GM19099 (cell line): ENCODE data around the gene IGFBP2.

Experiments used
- POLR2A ChIP-seq: IDR thresholded peaks from 3 replicates; pipeline ENCODE4 v1.6.1; 2011; ENCODE audit warnings: low read depth; ENCODE audit not compliant: insufficient read length; ENCODE audit errors: extremely low read depth

IGFBP2 gene, protein sequence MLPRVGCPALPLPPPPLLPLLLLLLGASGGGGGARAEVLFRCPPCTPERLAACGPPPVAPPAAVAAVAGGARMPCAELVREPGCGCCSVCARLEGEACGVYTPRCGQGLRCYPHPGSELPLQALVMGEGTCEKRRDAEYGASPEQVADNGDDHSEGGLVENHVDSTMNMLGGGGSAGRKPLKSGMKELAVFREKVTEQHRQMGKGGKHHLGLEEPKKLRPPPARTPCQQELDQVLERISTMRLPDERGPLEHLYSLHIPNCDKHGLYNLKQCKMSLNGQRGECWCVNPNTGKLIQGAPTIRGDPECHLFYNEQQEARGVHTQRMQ

DNA sequence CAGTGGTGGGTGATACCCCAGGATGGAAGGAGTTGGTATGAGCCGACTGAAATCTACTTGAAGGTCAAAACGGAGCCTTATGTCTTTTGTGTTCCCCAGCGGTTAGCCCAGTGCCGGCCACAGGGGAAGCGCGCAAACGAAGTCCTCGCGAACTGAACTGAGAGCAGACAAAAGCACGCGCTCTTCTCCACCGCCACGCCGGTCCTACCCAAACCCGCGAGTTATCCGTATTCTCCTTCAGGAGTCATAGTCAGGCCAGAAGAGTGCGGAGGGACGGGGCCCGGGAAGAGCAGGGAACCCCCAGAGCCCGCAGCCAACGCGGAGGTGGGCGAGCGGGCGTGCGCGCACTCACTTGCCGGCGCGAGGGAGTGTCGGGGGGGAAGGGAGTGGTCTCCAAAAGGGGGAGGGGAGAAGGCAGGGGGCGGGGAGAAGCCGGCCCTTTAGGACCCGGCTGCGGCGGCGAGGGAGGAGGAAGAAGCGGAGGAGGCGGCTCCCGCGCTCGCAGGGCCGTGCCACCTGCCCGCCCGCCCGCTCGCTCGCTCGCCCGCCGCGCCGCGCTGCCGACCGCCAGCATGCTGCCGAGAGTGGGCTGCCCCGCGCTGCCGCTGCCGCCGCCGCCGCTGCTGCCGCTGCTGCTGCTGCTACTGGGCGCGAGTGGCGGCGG lies at the start of gene IGFBP2:
Gene IGFBP2 (plus strand): TSS at position 469 of the 664 bp plus-strand sequence. CDS start 104 bp downstream, at position 573.
- no peak for TF ChIP-seq POLR2A

DNA sequence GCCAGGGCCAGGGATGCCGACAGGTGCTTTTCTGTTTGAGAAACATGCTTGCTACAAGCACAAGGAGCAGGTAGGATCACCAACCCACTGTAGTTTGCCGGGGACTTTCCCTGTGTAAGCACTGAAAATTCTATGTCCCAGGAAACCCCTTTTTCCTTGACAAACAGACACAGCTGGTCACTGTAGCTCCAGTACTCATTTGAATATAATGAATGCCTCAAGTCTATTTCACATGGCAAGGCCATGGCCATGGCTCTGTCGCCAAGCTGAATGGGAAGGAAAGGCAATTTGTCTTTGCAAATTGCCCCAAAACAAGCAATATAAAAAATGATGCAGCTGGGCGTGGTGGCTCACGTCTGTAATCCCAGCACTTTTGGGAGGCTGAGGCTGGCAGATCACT lies 49.6 kb upstream of the IGFBP2 start:
- no peak for TF ChIP-seq POLR2A

DNA sequence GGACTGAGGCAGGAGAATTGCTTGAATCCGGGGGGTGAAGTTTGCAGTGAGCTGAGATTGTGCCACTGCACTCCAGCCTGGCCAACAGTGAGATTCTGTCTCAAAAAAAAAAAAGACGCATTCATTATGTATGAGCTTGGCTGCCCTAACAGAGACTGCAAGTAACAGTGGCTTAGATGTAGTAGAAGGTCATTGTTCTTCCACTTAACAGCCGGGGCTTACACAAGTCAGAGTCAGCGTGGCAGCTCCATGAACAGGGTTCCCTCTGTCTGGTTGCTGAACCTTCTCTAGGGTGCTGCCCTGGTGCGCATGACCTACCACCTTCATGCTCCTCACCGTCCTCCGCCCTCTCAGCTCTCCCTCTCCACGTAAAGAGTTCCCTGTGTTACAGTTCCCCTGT lies 49.1 kb upstream of the IGFBP2 start:
- no peak for TF ChIP-seq POLR2A

DNA sequence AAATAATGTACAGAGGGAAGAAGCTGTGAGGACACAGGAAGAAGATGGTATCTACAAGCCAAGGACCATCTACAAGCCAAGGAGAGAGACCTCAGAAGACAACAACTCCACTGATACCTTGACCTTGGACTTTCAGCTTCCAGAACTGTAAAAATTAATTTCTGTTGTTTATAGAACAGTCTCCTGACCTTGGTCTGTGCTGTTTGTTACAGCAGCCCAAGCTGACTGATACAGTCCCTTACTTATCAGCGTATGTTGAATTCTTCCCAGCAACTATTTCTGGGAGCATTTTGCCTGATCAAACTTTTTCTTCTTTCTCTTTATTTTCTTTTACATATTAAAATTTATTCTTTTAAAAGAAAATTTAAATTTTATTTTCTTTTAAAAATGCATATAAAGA lies 47.8 kb upstream of the IGFBP2 start:
- no peak for TF ChIP-seq POLR2A

DNA sequence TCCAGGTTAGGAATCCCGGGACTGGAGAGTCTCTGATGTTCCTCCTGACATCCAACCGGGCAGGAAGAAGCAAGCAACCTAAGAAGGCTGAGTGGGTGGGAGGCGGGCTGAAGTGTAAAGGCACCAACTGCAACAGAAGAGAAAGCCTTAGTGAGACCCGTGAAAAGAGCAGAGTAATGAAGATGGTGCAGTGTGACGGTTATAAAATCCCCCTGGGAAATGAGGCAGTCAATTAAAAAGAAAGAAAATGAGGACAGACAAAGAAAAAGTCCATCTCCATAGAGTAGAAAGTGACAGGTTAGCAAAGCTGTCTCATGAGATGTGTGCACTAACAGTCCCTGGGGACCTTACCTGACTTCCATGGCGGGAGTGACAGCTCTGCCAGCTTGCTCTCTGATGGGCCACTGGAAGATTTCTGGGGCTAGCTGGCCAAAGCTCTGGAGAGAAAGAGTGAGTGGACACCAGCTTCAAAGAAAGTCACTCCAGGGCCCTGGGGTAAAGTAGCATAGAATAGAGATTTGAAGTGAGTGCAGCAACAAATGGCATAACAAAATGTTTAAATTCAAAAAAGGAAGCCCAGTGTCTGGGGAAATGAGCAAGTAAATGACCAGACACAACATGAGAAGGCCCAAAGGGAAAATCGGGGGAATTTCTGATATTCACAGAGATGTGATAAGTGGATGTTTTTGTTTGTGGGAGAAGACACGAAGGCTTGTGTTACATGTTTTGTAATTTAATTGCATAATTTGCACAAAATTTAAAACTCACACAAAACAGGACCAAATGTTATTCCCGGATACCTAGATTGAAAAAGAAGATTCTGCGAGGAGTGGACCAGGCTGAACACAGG lies 44.1 kb upstream of the IGFBP2 start:
- TF ChIP-seq POLR2A: no peak

DNA sequence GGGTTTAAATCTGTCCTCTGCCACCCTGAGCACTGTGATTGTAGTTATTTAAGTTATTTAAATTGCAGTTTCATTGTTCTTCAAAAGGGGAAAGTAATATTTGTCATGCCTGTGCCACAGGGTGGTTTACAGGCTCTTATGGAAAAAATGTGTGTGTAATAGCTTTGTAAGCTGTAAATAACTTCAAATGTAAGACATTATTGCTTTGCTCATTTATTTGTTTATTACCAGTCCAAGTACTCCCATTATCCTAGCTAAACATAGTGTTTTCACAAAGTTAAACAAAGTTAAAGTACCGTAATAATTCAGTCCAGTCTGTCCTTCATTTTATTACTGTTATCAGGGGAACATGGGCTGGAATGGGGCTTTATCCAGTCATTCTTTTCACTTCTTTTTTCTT lies 43.4 kb upstream of the IGFBP2 start:
- TF ChIP-seq POLR2A: no peak

DNA sequence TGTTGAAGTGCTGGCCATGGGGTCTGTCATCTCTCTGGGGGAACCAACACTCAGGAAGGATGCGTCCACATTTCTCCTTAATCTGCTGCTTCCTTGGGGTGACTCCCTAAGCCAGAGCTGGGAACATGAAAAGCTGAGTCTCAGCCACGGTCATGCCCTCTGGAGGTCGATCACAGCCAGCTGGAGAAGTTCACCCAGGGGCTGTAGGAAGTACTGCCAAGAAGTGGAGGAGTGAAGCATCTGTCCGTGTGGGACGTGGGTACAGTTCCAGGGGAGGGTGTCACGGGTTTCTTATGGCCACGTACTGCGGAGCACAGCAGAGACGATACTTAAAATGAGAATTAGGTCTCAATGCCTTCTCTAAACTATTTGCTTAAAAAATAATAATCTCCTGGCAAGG lies 42.4 kb upstream of the IGFBP2 start:
- TF ChIP-seq POLR2A: no peak

DNA sequence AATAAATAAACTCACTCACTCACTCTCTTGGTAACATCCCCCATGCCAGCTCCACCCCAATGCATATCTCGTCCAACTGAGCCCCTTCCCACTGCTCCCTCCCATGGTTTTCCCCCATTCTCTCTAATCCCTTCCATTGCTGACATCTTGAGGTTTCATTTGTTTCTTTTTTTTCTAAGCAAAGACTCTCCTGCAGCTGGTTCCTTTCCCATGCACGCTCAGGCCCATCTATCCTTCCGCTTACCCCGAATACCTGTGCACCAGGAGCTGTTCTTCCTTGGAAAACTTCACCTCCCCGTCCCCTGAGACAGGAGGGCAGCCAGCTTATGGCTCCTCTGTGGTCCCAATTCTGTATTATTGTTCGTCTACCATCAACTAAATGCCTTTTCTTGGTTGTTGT lies 41.7 kb upstream of the IGFBP2 start:
- no peak for TF ChIP-seq POLR2A

DNA sequence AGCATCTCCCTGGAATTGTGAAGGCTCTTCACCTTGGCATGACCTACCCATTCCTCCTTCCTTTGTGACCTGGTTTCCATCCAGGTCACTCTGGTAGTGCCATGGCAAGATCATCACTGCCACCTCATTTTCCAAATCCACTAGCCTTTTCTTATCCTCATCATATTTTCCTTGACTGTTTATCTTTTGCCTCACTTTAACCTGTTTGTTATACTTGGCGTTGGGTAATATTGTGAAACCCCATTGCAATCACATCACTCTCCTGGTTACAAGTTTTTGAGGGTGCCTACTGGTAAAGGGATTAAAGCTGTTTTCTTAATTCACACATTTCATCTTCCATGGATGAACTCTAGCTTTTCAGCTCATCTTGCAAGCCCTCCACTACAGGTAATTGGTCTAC lies 39.1 kb upstream of the IGFBP2 start:
- TF ChIP-seq POLR2A: no peak

DNA sequence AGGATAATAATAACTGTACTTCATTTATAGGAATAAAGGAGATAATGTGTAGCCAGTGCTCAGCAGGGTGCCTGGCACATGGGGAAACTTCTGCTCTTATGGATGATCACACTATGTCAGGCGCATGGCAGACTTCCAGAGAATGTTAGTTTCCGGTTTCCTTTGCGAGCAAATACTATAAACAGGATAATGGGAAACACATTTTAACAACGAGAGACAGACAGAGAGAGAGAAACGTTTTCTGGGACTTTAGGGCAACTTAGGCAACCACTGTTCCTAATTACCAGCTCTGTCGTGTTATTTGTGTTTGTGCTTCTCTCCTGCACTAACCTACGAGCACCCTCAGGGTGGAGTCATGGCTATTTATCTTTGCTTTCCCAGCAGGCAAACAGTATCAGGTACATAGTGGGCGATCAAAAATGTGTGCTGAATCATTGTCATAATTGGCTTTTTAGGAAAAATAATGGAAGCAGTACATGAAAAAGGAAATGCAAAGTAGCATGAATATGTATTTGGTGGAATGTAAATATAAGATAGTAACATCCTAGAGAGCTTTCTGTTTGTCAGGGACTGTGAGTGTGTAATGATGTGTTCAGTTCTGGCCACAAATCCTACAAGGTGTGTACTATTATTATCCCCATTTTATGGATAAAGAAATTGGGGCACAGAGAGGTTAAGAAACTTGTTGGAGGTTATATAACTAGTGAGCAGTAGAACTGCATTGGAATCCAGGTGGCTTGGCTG lies 36.8 kb upstream of the IGFBP2 start:
- no peak for TF ChIP-seq POLR2A

DNA sequence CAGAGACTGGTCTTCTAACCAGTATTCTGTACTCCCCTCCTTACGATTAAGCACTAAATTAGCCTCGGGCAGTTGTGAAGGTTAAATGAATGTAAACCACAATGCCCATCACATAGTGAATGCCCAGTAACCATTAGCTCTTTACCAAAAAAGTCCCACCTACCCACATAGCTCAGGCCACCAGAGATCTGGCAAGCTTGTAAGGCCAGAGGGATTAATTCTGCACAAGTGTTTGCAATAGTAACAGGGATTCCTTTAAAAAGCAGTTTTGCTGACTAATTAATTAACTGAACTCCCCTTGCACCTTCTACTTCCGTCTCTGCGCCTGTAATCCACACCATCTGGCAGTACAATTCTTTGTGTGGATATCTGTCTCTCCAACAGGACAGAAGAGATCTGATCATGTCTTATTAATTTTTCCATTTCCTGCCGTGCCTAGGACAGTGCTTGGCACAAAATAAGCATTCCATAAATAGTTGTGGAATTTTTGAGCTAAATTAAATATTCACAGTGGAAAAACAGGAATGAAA lies 36.2 kb upstream of the IGFBP2 start:
- TF ChIP-seq POLR2A: no peak

DNA sequence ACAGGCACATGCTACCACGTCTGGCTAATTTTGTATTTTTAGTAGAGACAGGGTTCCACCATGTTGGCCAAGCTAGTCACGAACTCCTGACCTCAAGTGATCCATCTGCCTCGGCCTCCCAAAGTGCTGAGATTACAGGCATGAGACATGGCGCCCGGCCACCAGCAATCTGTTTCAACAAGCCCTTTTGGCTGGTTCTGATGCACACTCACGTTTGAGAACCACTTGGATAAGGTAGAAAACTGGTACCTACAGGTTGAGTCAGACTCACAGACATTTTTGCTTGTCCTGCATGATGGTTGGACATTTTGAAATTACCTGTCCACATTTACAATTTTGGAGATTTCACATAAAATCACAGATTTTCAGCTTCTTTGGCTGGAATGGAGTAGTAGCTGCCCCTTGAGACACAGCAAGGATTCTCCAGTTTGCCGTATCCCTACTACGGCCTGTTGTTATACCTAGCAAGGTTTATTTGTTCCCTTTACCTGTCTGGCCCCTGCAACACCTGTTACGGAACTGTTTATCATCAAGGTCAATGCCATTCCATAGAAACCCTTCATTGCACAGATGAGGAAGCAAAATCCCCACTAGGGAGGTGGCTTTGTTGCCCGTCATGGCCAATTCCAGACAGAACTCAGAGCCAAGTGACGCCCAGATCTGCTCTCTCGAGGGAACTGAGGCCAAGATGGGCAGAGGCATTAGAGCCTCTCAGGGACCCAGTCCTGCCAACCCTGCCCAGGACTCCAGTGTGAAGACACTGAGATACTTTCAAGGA lies 31.4 kb upstream of the IGFBP2 start:
- no peak for TF ChIP-seq POLR2A

DNA sequence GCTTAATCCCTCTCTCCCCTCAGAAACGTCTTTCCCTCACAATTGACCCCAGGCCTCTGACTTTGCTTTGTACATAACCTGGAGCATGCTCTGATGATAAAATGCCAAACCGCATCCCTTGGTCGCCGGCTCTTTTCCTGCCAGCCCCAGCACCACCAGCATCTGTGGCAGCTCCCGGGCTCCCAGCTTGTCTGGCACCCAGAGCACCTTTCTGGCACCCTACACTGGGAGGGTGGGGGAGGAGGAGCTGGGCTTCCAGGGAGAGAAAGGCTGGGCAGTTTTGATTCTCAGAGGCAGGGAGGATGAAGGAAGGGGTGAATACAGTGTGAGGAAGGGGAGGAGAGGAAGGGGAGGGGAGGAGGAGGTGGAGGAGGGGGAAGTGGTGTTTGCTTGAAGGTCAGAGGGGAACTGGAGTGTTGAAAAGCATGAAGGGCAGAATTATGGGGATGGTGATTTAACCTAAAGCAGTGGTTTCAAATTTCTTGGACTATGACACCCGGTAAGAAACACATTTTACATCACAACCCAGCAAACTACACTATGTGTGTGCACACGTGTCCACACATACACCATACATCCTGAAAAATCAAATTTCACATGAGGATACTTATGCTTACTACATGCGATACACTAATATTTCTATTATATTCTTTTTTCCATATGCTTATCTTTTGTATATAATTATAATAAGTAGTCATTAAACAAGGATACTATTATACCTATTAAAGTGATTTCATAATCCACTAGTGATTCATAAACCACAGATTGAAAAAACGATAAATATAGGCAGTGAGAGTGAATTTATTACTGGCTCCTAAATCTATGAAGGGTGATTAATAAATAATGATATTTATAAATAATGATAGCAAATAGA lies 30.0 kb upstream of the IGFBP2 start:
- TF ChIP-seq POLR2A: no peak
